ENCODE measurements around the gene NCR1.

GRCh38 chr19:54959840-54960239, 53.9 kb downstream of the NCR1 start:
- no peak for TF ChIP-seq CTCF (IDR thresholded peaks at IDR 0.05; ENCODE audit: control extremely low read depth in 1 of 3, insufficient read depth in 1 of 3, low read depth in 1 of 3, low read length in 3 of 3)
- no peak for TF ChIP-seq NRF1 (IDR thresholded peaks at IDR 0.05; ENCODE audit: low read depth, low read length)
- no peak for TF ChIP-seq RXRA (IDR thresholded peaks at IDR 0.05; ENCODE audit: insufficient read depth, low read depth, low read length)
- TF ChIP-seq ATF3 (IDR thresholded peaks at IDR 0.05; ENCODE audit: insufficient read depth, low read depth, low read length), result no peak
- TF ChIP-seq RAD21 (IDR thresholded peaks at IDR 0.05 in 1 of 2, conservative IDR thresholded peaks at IDR 0.05 in 1 of 2; ENCODE audit: low read depth in 2 of 2, low read length in 2 of 2), result no peak
- no peak for TF ChIP-seq EP300 (IDR thresholded peaks at IDR 0.05; ENCODE audit: borderline replicate concordance in 1 of 2, low read depth in 2 of 2, low read length in 2 of 2)
- no peak for TF ChIP-seq YY1 (IDR thresholded peaks at IDR 0.05; ENCODE audit: low read depth, low read length)
- no peak for TF ChIP-seq EZH2 (IDR thresholded peaks at IDR 0.05; ENCODE audit: low read depth, low read length, severe bottlenecking)
- TF ChIP-seq POLR2AphosphoS5 (IDR thresholded peaks at IDR 0.05; ENCODE audit: low read depth, low read length), result no peak
- TF ChIP-seq PHF8 (conservative IDR thresholded peaks at IDR 0.05; ENCODE audit: low read depth, low read length), result no peak
- TF ChIP-seq KDM1A (IDR thresholded peaks at IDR 0.05; ENCODE audit: borderline replicate concordance, low read length), result no peak
- no peak for TF ChIP-seq POLR2A (IDR thresholded peaks at IDR 0.05; ENCODE audit: control extremely low read depth in 1 of 2, low read depth in 2 of 2, low read length in 2 of 2)
- TF ChIP-seq EGR1 (IDR thresholded peaks at IDR 0.05; ENCODE audit: borderline replicate concordance, low read depth, low read length), result no peak

Measured in H1 (cell line).